ENCODE results near the gene CDHR3. TPM values are rescaled to one million over a fixed set of nuclear protein-coding genes. Genes with fewer than 3 reads are reported as not detected.

CDHR3 gene
- total and polyA plus RNA-seq, 2 of the 8 experiments (the other 6 are each of a cell fraction or from before 2014, with no cell fraction given): 6.4 to 6.8 TPM

- Histone ChIP-seq H2BK20ac (ENCODE audit: low read length) (no peak overlapping the region), H3K4ac (replicated peaks; ENCODE audit: insufficient read length, low read depth, low read length) (no peak overlapping the region), H3K27ac (ENCODE audit: low read depth, low read length) (no peak overlapping the region), H3K14ac (ENCODE audit: insufficient read length) (no peak overlapping the region), H4K91ac (replicated peaks; ENCODE audit: insufficient read length, low read length) (no peak overlapping the region), H2BK15ac (ENCODE audit: low read length) (no peak overlapping the region), H3K56ac (replicated peaks; ENCODE audit: insufficient read length, low read depth, low read length) (no peak overlapping the region), H3K4me2 (ENCODE audit: insufficient read depth in 1 of 2, low read depth in 2 of 2, low read length in 2 of 2) (no peak overlapping the region), H3K4me3 (ENCODE audit: extremely low read depth in 1 of 4, insufficient read depth in 2 of 4, low read depth in 3 of 4, low read length in 4 of 4) (no peak overlapping the region), H2BK5ac (ENCODE audit: low read depth, low read length) (no peak overlapping the region), H4K5ac (ENCODE audit: insufficient read length, low read depth, low read length) (no peak overlapping the region), H4K8ac (ENCODE audit: extremely low read depth, insufficient read depth, low read length) (no peak overlapping the region), H3K23me2 (ENCODE audit: low read depth, low read length) (no peaks in the 10 kb centered on the region), H3K9ac (replicated peaks in 1 of 4; ENCODE audit: extremely low read depth in 1 of 4, low read depth in 3 of 4, low read length in 3 of 4) (no peak overlapping the region), H3K36me3 (ENCODE audit: control insufficient read depth in 2 of 4, insufficient read depth in 4 of 4, low read length in 3 of 4) (no peaks in the 10 kb centered on the region), H2BK12ac (ENCODE audit: low read depth, low read length) (no peak overlapping the region), H2BK120ac (replicated peaks; ENCODE audit: low read depth, low read length) (no peak overlapping the region), H3K23ac (ENCODE audit: insufficient read length) (no peak overlapping the region), H2AK5ac (ENCODE audit: low read depth, low read length) (no peak overlapping the region), H3K79me2 (ENCODE audit: control insufficient read depth in 1 of 2, insufficient read depth in 2 of 2, low read length in 2 of 2) (no peaks in the 10 kb centered on the region), H3K18ac (ENCODE audit: extremely low read depth, low read length) (no peak overlapping the region), H2AFZ (ENCODE audit: low read length) (no peak overlapping the region), H3K79me1 (ENCODE audit: low read depth, low read length) (no peaks in the 10 kb centered on the region), H3K4me1 (replicated peaks in 1 of 4; ENCODE audit: control insufficient read depth in 3 of 4, insufficient read depth in 4 of 4, low read length in 3 of 4) (peaks cover 0 to 4% (median 2%) of the 10 kb centered on the region in 4 experiments; a peak in 1 of 7 replicates), H4K20me1 (replicated peaks in 1 of 2; ENCODE audit: control insufficient read depth in 1 of 2, insufficient read depth in 2 of 2, low read length in 2 of 2) (no peaks in the 10 kb centered on the region), H3K27me3 (replicated peaks in 1 of 4; ENCODE audit: control insufficient read depth in 3 of 4, extremely low read depth in 1 of 4, insufficient read depth in 3 of 4, low read length in 3 of 4) (no peaks in the 10 kb centered on the region), H3K9me3 (ENCODE audit: insufficient read depth in 2 of 2, low read depth in 1 of 2, low read length in 1 of 2) (no peaks in the 10 kb centered on the region)
- no peak for FAIRE-seq
- ChIA-PET POLR2A (ENCODE audit: partially characterized antibody) (interaction anchor here (0.7 to 3.8 kb wide), 2 partner anchors 10 to 63 kb away, joined by 3 to 15 read pairs; no protein-coding TSS in a partner anchor), CTCF (ENCODE audit: partially characterized antibody) (interaction anchor here (0.6 to 6.2 kb wide), 15 partner anchors 8 to 542 kb away, joined by 3 to 38 read pairs (median 3); no protein-coding TSS in a partner anchor)
- TF ChIP-seq CTCF (IDR thresholded peaks at IDR 0.05; ENCODE audit: control extremely low read depth in 1 of 3, insufficient read depth in 1 of 3, low read depth in 1 of 3, low read length in 3 of 3) (no peak), SRF (IDR thresholded peaks at IDR 0.05; ENCODE audit: low read depth, low read length) (no peak)
- no peak for DNase-seq (ENCODE audit: low read depth in 1 of 2, low spot score in 2 of 2)
- 85% methylated on average over 9 of the region's 9 CpGs; no CpG with 5 or more reads in 1 of the 2 experiments for WGBS, 2 experiments (ENCODE audit: extremely low coverage in 1 of 2, insufficient coverage in 1 of 2, insufficient read length in 1 of 2, insufficient replicate concordance in 2 of 2, low coverage in 1 of 2, low lambda C conversion rate in 2 of 2, missing lambda C conversion rate in 1 of 2)
Observed at GRCh38 chr7:106071999-106072714, 109.1 kb downstream of the CDHR3 start.
